ENCODE measurements around the gene WNT9A.

WNT9A gene

GRCh38 chr1:227924168-227924832 lies 23.4 kb downstream of the WNT9A start:
- no peak for DNase-seq (ENCODE audit: low read depth)

GRCh38 chr1:227923353-227924167 lies 24.2 kb downstream of the WNT9A start:
- no peak for DNase-seq (ENCODE audit: low read depth)

- no peak for DNase-seq (ENCODE audit: low read depth)
These were observed 25.0 kb downstream of the WNT9A start for GRCh38 chr1:227922501-227923352.

- no peak for DNase-seq (ENCODE audit: low read depth)
These were observed 26.1 kb downstream of the WNT9A start for GRCh38 chr1:227921461-227922185.

- no peak for DNase-seq (ENCODE audit: low read depth)
These were observed 26.8 kb downstream of the WNT9A start for GRCh38 chr1:227920896-227921295.

- no peak for DNase-seq (ENCODE audit: low read depth)
These were observed 27.3 kb downstream of the WNT9A start for GRCh38 chr1:227920426-227920825.

- DNase-seq (ENCODE audit: low read depth), result peak; percentile 47
These were observed 27.8 kb downstream of the WNT9A start for GRCh38 chr1:227919906-227920305.

- no peak for DNase-seq (ENCODE audit: low read depth)
These were observed 29.0 kb downstream of the WNT9A start for GRCh38 chr1:227918736-227919135.

- no peak for DNase-seq (ENCODE audit: low read depth)
These were observed 29.5 kb downstream of the WNT9A start for GRCh38 chr1:227918083-227918700.

- DNase-seq (ENCODE audit: low read depth), result no peak
These were observed 30.4 kb downstream of the WNT9A start for GRCh38 chr1:227917081-227917950.

GRCh38 chr1:227916655-227917054 lies 31.1 kb downstream of the WNT9A start:
- DNase-seq (ENCODE audit: low read depth), result no peak

- no peak for DNase-seq (ENCODE audit: low read depth)
These were observed 31.9 kb downstream of the WNT9A start for GRCh38 chr1:227915564-227916553.

- DNase-seq (ENCODE audit: low read depth), result no peak
These were observed 32.8 kb downstream of the WNT9A start for GRCh38 chr1:227914801-227915563.

GRCh38 chr1:227913764-227914721 lies 33.7 kb downstream of the WNT9A start:
- no peak for DNase-seq (ENCODE audit: low read depth)

GRCh38 chr1:227913396-227913763 lies 34.4 kb downstream of the WNT9A start:
- DNase-seq (ENCODE audit: low read depth), result no peak

- no peak for DNase-seq (ENCODE audit: low read depth)
These were observed 34.9 kb downstream of the WNT9A start for GRCh38 chr1:227912866-227913265.

GRCh38 chr1:227911376-227911775 lies 36.4 kb downstream of the WNT9A start:
- DNase-seq (ENCODE audit: low read depth), result no peak

All from CMK (cell line).